ENCODE results near the gene BAZ1A. TPM values are rescaled to one million over a fixed set of nuclear protein-coding genes. Genes with fewer than 3 reads are reported as not detected.

The BAZ1A gene
- total and polyA plus RNA-seq, 4 donors, result 4.5 to 44.9 (median 13.3) TPM

- Histone ChIP-seq H3K36me3 (ENCODE audit: control insufficient read depth in 4 of 4, insufficient read depth in 3 of 4, low read depth in 1 of 4, low read length in 3 of 4) (no peaks in the 10 kb centered on the region), H3K4me3 (ENCODE audit: low read depth in 1 of 3, low read length in 3 of 3) (no peak overlapping the region), H3K4me1 (ENCODE audit: control insufficient read depth in 4 of 4, insufficient read depth in 4 of 4, low read length in 3 of 4) (no peaks in the 10 kb centered on the region), H3K9me3 (ENCODE audit: control insufficient read depth in 4 of 4, low read length in 3 of 4) (no peaks in the 10 kb centered on the region), H3K27me3 (ENCODE audit: control insufficient read depth in 4 of 4, insufficient read depth in 4 of 4, low read length in 3 of 4) (no peaks in the 10 kb centered on the region), H3K9ac (ENCODE audit: low read depth in 1 of 2, low read length in 2 of 2) (no peak overlapping the region), H3K27ac (ENCODE audit: low read depth in 1 of 2, low read length in 2 of 2) (no peak overlapping the region)
- 90% methylated on average over 6 of the region's 6 CpGs for WGBS
- DNase-seq (ENCODE audit: low spot score), result no peak
- TF ChIP-seq HNF4A (conservative IDR thresholded peaks at IDR 0.05) (no peak), YY1 (IDR thresholded peaks at IDR 0.05) (no peak), RXRA (IDR thresholded peaks at IDR 0.05) (no peak)
These were observed 36.3 kb upstream of the BAZ1A start for GRCh38 chr14:34911209-34912150.

- H3K4me3 ChIP-seq (ENCODE audit: low read depth in 1 of 3, low read length in 3 of 3), result no peak overlapping the region
- H3K9me3 ChIP-seq (ENCODE audit: control insufficient read depth in 4 of 4, low read length in 3 of 4), result no peaks in the 10 kb centered on the region
- H3K27ac ChIP-seq (ENCODE audit: low read depth in 1 of 2, low read length in 2 of 2), result no peak overlapping the region
- H3K36me3 ChIP-seq (ENCODE audit: control insufficient read depth in 4 of 4, insufficient read depth in 3 of 4, low read depth in 1 of 4, low read length in 3 of 4), result no peaks in the 10 kb centered on the region
- no peak overlapping the region for H3K9ac ChIP-seq (ENCODE audit: low read depth in 1 of 2, low read length in 2 of 2)
- H3K27me3 ChIP-seq (ENCODE audit: control insufficient read depth in 4 of 4, insufficient read depth in 4 of 4, low read length in 3 of 4), result no peaks in the 10 kb centered on the region
- WGBS, result 78% methylated on average over 4 of the region's 4 CpGs
- TF ChIP-seq CTCF (IDR thresholded peaks at IDR 0.05; ENCODE audit: low read depth, low read length, missing input control) (no peak), FOXA1 (IDR thresholded peaks at IDR 0.05) (no peak), JUND (IDR thresholded peaks at IDR 0.05) (no peak), SP1 (IDR thresholded peaks at IDR 0.05) (no peak), REST (IDR thresholded peaks at IDR 0.05) (no peak)
- DNase-seq (ENCODE audit: low spot score), result no peak
- no peaks in the 10 kb centered on the region for H3K4me1 ChIP-seq (ENCODE audit: control insufficient read depth in 4 of 4, insufficient read depth in 4 of 4, low read length in 3 of 4)
These were observed 31.1 kb upstream of the BAZ1A start for GRCh38 chr14:34906287-34906686.

GRCh38 chr14:34895277-34895676 is 20.1 kb upstream of the BAZ1A start:
- Histone ChIP-seq H3K4me3 (ENCODE audit: low read depth in 1 of 3, low read length in 3 of 3) (no peak overlapping the region), H3K4me1 (ENCODE audit: control insufficient read depth in 4 of 4, insufficient read depth in 4 of 4, low read length in 3 of 4) (peaks cover 0 to 2% (median 0%) of the 10 kb centered on the region in 4 donors), H3K9me3 (ENCODE audit: control insufficient read depth in 4 of 4, low read length in 3 of 4) (no peaks in the 10 kb centered on the region), H3K27ac (ENCODE audit: low read depth in 1 of 2, low read length in 2 of 2) (no peak overlapping the region), H3K27me3 (ENCODE audit: control insufficient read depth in 4 of 4, insufficient read depth in 4 of 4, low read length in 3 of 4) (no peaks in the 10 kb centered on the region), H3K9ac (ENCODE audit: low read depth in 1 of 2, low read length in 2 of 2) (no peak overlapping the region), H3K36me3 (ENCODE audit: control insufficient read depth in 4 of 4, insufficient read depth in 3 of 4, low read depth in 1 of 4, low read length in 3 of 4) (no peaks in the 10 kb centered on the region)
- no peak for TF ChIP-seq GABPA (IDR thresholded peaks at IDR 0.05 in 1 of 2, conservative IDR thresholded peaks at IDR 0.05 in 1 of 2)
- TF ChIP-seq CTCF (IDR thresholded peaks at IDR 0.05; ENCODE audit: low read depth, low read length, missing input control), result no peak
- no peak for TF ChIP-seq NR2F2 (IDR thresholded peaks at IDR 0.05)
- no peak for TF ChIP-seq ZBTB33 (IDR thresholded peaks at IDR 0.05)
- TF ChIP-seq REST (IDR thresholded peaks at IDR 0.05), result no peak
- no peak for TF ChIP-seq HNF4G (IDR thresholded peaks at IDR 0.05)
- 69% methylated on average over 3 of the region's 3 CpGs for WGBS
- no peak for DNase-seq (ENCODE audit: low spot score)

Data from liver (tissue), 9 donors.